Activated CD4-positive, CD25-positive, alpha-beta regulatory T cell treated with anti-CD3 and anti-CD28 coated beads, Interleukin-2, amount 50 U/mL, for 24 hours (primary cell): ENCODE data around the gene STMN3.
"Not testable (repeated sequence)": the region's sequence is repeated elsewhere in the genome, so short reads cannot be mapped to it uniquely, and the experiment has no call there.

Experiments
- ATAC-seq, 2 donors: fragments of 150-1000 bp; cut with Tn5 transposase; one replicate each; pipeline ENCODE4 v1.10.0; 2021; ENCODE audit warnings: mild to moderate bottlenecking in 1 of 2, moderate library complexity in 1 of 2

The STMN3 gene

GRCh38 chr20:63612276-63612931, 40.8 kb downstream of the STMN3 start:
- ATAC-seq, result no peak

GRCh38 chr20:63611646-63612045, 41.6 kb downstream of the STMN3 start:
- ATAC-seq, result no peak

GRCh38 chr20:63610581-63611435, 42.4 kb downstream of the STMN3 start:
- ATAC-seq, result no peak

GRCh38 chr20:63606686-63607085, 46.5 kb downstream of the STMN3 start:
- no peak for ATAC-seq

- ATAC-seq, result no peak
Observed at GRCh38 chr20:63602321-63602720, 50.9 kb downstream of the STMN3 start.

- ATAC-seq, result not testable (repeated sequence)
Observed at GRCh38 chr20:63601679-63602078, 51.5 kb downstream of the STMN3 start.

- no peak for ATAC-seq
Observed at GRCh38 chr20:63599396-63600050, 53.7 kb downstream of the STMN3 start.

GRCh38 chr20:63598479-63599395, 54.5 kb downstream of the STMN3 start:
- ATAC-seq, result no peak

GRCh38 chr20:63597651-63598478, 55.4 kb downstream of the STMN3 start:
- ATAC-seq, result no peak

- no peak for ATAC-seq
Observed at GRCh38 chr20:63596423-63596822, 56.8 kb downstream of the STMN3 start.

GRCh38 chr20:63595416-63596127, 57.7 kb downstream of the STMN3 start:
- no peak for ATAC-seq

- no peak for ATAC-seq
Observed at GRCh38 chr20:63594043-63594561, 59.1 kb downstream of the STMN3 start.

- no peak for ATAC-seq
Observed at GRCh38 chr20:63592661-63593060, 60.6 kb downstream of the STMN3 start.

- ATAC-seq, result no peak
Observed at GRCh38 chr20:63591786-63592355, 61.4 kb downstream of the STMN3 start.

GRCh38 chr20:63591147-63591533, 62.1 kb downstream of the STMN3 start:
- no peak for ATAC-seq

- ATAC-seq, result no peak
Observed at GRCh38 chr20:63590218-63591146, 62.7 kb downstream of the STMN3 start.
